K562 (cell line): Measurements from ENCODE around the gene SLC22A1. TPM values are rescaled to one million over a fixed set of nuclear protein-coding genes. Genes with fewer than 3 reads are reported as not detected.
A peak's percentile ranks its signal among the peaks of the same experiment; 100 is the strongest.

Experiments
- ATAC-seq: fragments of 200-7000 bp; cut with Tn5 transposase; 3 replicates; pipeline ENCODE4 v1.9.1; 2020; ENCODE audit warnings: moderate library complexity
- BruUV-seq: library from RNA; stranded (reverse); fragments of 400-500 nt; replicated peaks from 2 replicates; lab custom pipeline; 2021; lab: Mats Ljungman, UMichigan
- CTCF ChIA-PET: fragments of 300-600 bp; formaldehyde crosslinking; extraction: SDS; loops from one replicate; lab custom pipeline; 2021; ENCODE audit warnings: low intra/inter-chr PET ratio; lab: Yijun Ruan, JAX
- POLR2A ChIA-PET: fragments of 300-600, 350-650 bp; sonication (Branson Sonifier 250); formaldehyde crosslinking; extraction: SDS; loops from one replicate; lab custom pipeline; 2021; ENCODE audit warnings: antibody characterized with exemption, inconsistent platforms; lab: Yijun Ruan, JAX
- DNase-seq, 4 experiments: peaks; one replicate each; pipeline versions ENCODE4 v3.0.0 to v3.0.0-alpha.2; 2011 to 2018; ENCODE audit warnings: low spot score in 3 of 4, mixed read lengths in 3 of 4; ENCODE audit errors: extremely low read depth in 1 of 4
- FAIRE-seq: peaks from 2 replicates; lab custom pipeline; 2011; peaks lifted over from hg19 to GRCh38; lab: Jason Lieb, UNC
- H2AFZ ChIP-seq: 2 replicates; pipeline ENCODE4 v1.6.0; 2011; ENCODE audit warnings: low read depth, low read length, control low read depth, inconsistent platforms
- H3K27ac ChIP-seq: fragments of 200-600 bp; 3 replicates; pipeline ENCODE4 v1.8.0; 2011; ENCODE audit warnings: low read depth, mild to moderate bottlenecking, control low read depth, inconsistent platforms, low read length, moderate library complexity, mixed read lengths; ENCODE audit errors: extremely low read depth
- H3K27me3 ChIP-seq, 2 experiments: fragments of 300-600 bp in 1 of 2; 2 replicates in 1 of 2; 3 replicates in 1 of 2; pipeline versions ENCODE4 v1.6.0 to v1.8.0; 2011; ENCODE audit warnings: inconsistent platforms in 2 of 2, low read length in 2 of 2, mild to moderate bottlenecking in 1 of 2, mixed read lengths in 1 of 2, moderate library complexity in 1 of 2; ENCODE audit not compliant: control insufficient read depth in 2 of 2, insufficient read depth in 2 of 2
- H3K36me3 ChIP-seq: fragments of 300-600 bp; 3 replicates; pipeline ENCODE4 v1.8.0; 2011; ENCODE audit warnings: mild to moderate bottlenecking, low read length, inconsistent platforms; ENCODE audit not compliant: control insufficient read depth, insufficient read depth
- H3K4me1 ChIP-seq, 2 experiments: fragments of 200-600 bp in 1 of 2; replicated peaks in 1 of 2; 2 replicates in 1 of 2; 3 replicates in 1 of 2; pipeline versions ENCODE4 v1.5.1 to v1.8.0; 2011; ENCODE audit warnings: inconsistent platforms in 2 of 2, low read length in 2 of 2, mild to moderate bottlenecking in 1 of 2, mixed read lengths in 1 of 2, moderate library complexity in 1 of 2; ENCODE audit not compliant: control insufficient read depth in 2 of 2, insufficient read depth in 2 of 2
- H3K4me2 ChIP-seq: 2 replicates; pipeline ENCODE4 v1.6.1; 2011; ENCODE audit warnings: low read length, control low read depth, inconsistent platforms, mixed read lengths; ENCODE audit not compliant: insufficient read depth
- H3K4me3 ChIP-seq: fragments of 200-600 bp; sonication (generic), shearing (Covaris generic); 2 replicates; pipeline ENCODE4 v1.5.1; 2016; ENCODE audit warnings: control low read depth, inconsistent platforms
- H3K79me2 ChIP-seq: fragments of 200-600 bp; 3 replicates; pipeline ENCODE4 v1.8.0; 2011; ENCODE audit warnings: low read length, inconsistent platforms; ENCODE audit not compliant: control insufficient read depth, insufficient read depth
- H3K9ac ChIP-seq, 2 experiments: 2 replicates each; pipeline versions ENCODE4 v1.6.0 to v1.6.1; 2011; ENCODE audit warnings: low read depth in 2 of 2, low read length in 2 of 2, control low read depth in 1 of 2, inconsistent platforms in 1 of 2, mild to moderate bottlenecking in 1 of 2, mixed read lengths in 1 of 2; ENCODE audit not compliant: insufficient read depth in 1 of 2
- H3K9me1 ChIP-seq: one replicate; pipeline ENCODE4 v1.6.0; 2011; ENCODE audit warnings: inconsistent platforms, mild to moderate bottlenecking, low read length, moderate library complexity; ENCODE audit not compliant: control insufficient read depth, insufficient read depth
- H3K9me3 ChIP-seq: replicated peaks from 2 replicates; pipeline ENCODE4 v1.5.1; 2011; ENCODE audit warnings: low read depth, low read length, inconsistent platforms; ENCODE audit not compliant: control insufficient read depth, insufficient read depth
- H4K20me1 ChIP-seq: replicated peaks from 2 replicates; pipeline ENCODE4 v1.6.1; 2011; ENCODE audit warnings: low read length, inconsistent platforms, mixed read lengths; ENCODE audit not compliant: control insufficient read depth, insufficient read depth
- ATF1 ChIP-seq, 2 experiments: fragments of 450-650 bp in 1 of 2; IDR thresholded peaks; 2 replicates each; pipeline ENCODE4 v1.6.1; 2016; ENCODE audit warnings: missing compliant biosample characterization in 1 of 2, missing genetic modification characterization in 1 of 2
- CGGBP1 ChIP-seq: fragments of 250-450 bp; sonication (Bioruptor Pico); IDR thresholded peaks from 2 replicates; pipeline ENCODE4 v1.9.0; 2021; ENCODE audit warnings: mild to moderate bottlenecking
- CREB5 ChIP-seq: fragments of 250-450 bp; sonication (Bioruptor Pico); IDR thresholded peaks from 2 replicates; pipeline ENCODE4 v1.5.0; 2020; ENCODE audit warnings: mild to moderate bottlenecking
- DMBX1 ChIP-seq: fragments of 250-450 bp; sonication (Bioruptor Pico); IDR thresholded peaks from 2 replicates; pipeline ENCODE4 v1.8.0; 2022; ENCODE audit warnings: inconsistent platforms, mild to moderate bottlenecking, moderate library complexity, borderline replicate concordance
- NFATC3 ChIP-seq: fragments of 450-650 bp; IDR thresholded peaks from 2 replicates; pipeline ENCODE4 v1.6.1; 2017; ENCODE audit warnings: mild to moderate bottlenecking
- OTX1 ChIP-seq: fragments of 450-650 bp; formaldehyde crosslinking; IDR thresholded peaks from 2 replicates; pipeline ENCODE4 v1.4.0; 2022; ENCODE audit warnings: mild to moderate bottlenecking
- POLR2G ChIP-seq: fragments of 200-400 bp; formaldehyde crosslinking; IDR thresholded peaks from 2 replicates; pipeline ENCODE4 v1.6.1; 2017; ENCODE audit warnings: low read depth, mild to moderate bottlenecking, antibody characterized with exemption, low read length, moderate library complexity
- RBM22 ChIP-seq: fragments of 200-400 bp; formaldehyde crosslinking; IDR thresholded peaks from 2 replicates; pipeline ENCODE4 v1.6.1; 2018; ENCODE audit warnings: low read length, low read depth; ENCODE audit not compliant: poor library complexity, severe bottlenecking
- SAFB ChIP-seq: fragments of 200-400 bp; formaldehyde crosslinking; IDR thresholded peaks from 2 replicates; pipeline ENCODE4 v1.6.1; 2017; ENCODE audit warnings: low read depth, low read length, borderline replicate concordance
- SMARCC2 ChIP-seq: fragments of 450-650 bp; IDR thresholded peaks from 2 replicates; pipeline ENCODE4 v1.6.1; 2017; ENCODE audit warnings: antibody characterized with exemption, moderate library complexity, mild to moderate bottlenecking, low read depth
- SREBF2 ChIP-seq: sonication (generic); formaldehyde crosslinking; IDR thresholded peaks from 2 replicates; pipeline ENCODE4 v1.4.0; 2020; ENCODE audit warnings: mild to moderate bottlenecking, missing genetic modification reagents
- SRSF7 ChIP-seq: fragments of 200-400 bp; formaldehyde crosslinking; optimal IDR thresholded peaks from 2 replicates; pipeline ENCODE3; 2017; ENCODE audit warnings: mild to moderate bottlenecking, low read depth, low read length
- ZNF174 ChIP-seq: fragments of 250-450 bp; sonication (Bioruptor Pico); IDR thresholded peaks from 2 replicates; pipeline ENCODE4 v1.4.0; 2020; ENCODE audit warnings: mild to moderate bottlenecking
- WGBS: fragments of 100-300 bp; shearing (Covaris generic); methylation state at CpG from one replicate; pipeline ENCODE4 v1.1.6; 2016; ENCODE audit warnings: low coverage, mixed read lengths; ENCODE audit not compliant: insufficient coverage; ENCODE audit errors: missing lambda C conversion rate; 5-methylcytosine and 5-hydroxymethylcytosine counted together
- in situ Hi-C: fragments of 300-500 bp; cut with MboI; formaldehyde crosslinking; loops from 4 replicates; pipeline ENCODE4 v1.15.0; 2018; ENCODE audit warnings: inconsistent platforms, mixed read lengths
- intact Hi-C: fragments of 100-400 bp; cut with micrococcal nuclease; formaldehyde crosslinking; loops from 2 replicates; pipeline ENCODE4 v1.14.2; 2022
- polyA plus RNA-seq, 8 experiments: library from polyadenylated mRNA; depleted of rRNA in 4 of 8; stranded (reverse) in 5 of 8; unstranded in 3 of 8; fragments of >200 nt; fragmentation: Nextera tagmentation in 2 of 8; fragmentation: Illumina TruSeq in 1 of 8; extraction: Ambion mirVana in 2 of 8; extraction: Trizol in 1 of 8; gene quantifications; 2 replicates each; pipeline versions ENCODE4 v1.2.1 to v1.2.3, GENCODE V29; 2011 to 2014; ENCODE audit warnings: inconsistent platforms in 1 of 8, missing spikeins in 1 of 8
- total RNA-seq, 7 experiments: library from RNA; depleted of rRNA in 6 of 7; stranded (reverse); fragments of >200 nt in 6 of 7; fragmentation: Illumina TruSeq in 2 of 7; extraction: Trizol in 2 of 7; gene quantifications; 2 replicates each; pipeline versions ENCODE4 v1.2.1 to v1.2.3, GENCODE V29; 2011 to 2021; ENCODE audit warnings: low replicate concordance in 1 of 7

SLC22A1 gene
- total and polyA plus RNA-seq, 9 of the 15 experiments (the other 6 are each of a cell fraction or from before 2014, with no cell fraction given): 0.11 to 0.60 (median 0.26) TPM; not detected in 4

GRCh38 chr6:160084198-160084776 lies 37.3 kb upstream of the SLC22A1 start:
- FAIRE-seq: no peak
- no peak for DNase-seq
- no TSS peak for BruUV-seq
- H2AFZ ChIP-seq: no peak overlapping the region
- no peak overlapping the region for H3K4me2 ChIP-seq
- no peaks in the 10 kb centered on the region for H3K27me3 ChIP-seq
- H3K27ac ChIP-seq: no peak overlapping the region
- no peaks in the 10 kb centered on the region for H3K4me1 ChIP-seq
- 92% methylated on average over 18 of the region's 18 CpGs for WGBS
- ChIA-PET CTCF (no interaction called here), POLR2A (no interaction called here)
- TF ChIP-seq CGGBP1 (CRISPR knock-in tag): no peak
- peak; percentile 18; the same call in 1 of the 2 replicates for TF ChIP-seq POLR2G
- TF ChIP-seq OTX1 (CRISPR knock-in tag): no peak
- TF ChIP-seq ATF1 (CRISPR knock-in tag; IDR thresholded peaks at IDR 0.05): no peak
- no peak for TF ChIP-seq ATF1 (tag; IDR thresholded peaks at IDR 0.05)
- TF ChIP-seq RBM22: no peak
- ATAC-seq: no peak
- H4K20me1 ChIP-seq: peaks cover 4% of the 10 kb centered on the region; the same call in 1 of the 2 replicates
- in situ Hi-C loops: no loop called here
- intact Hi-C loops: no loop called here
- H3K79me2 ChIP-seq: no peaks in the 10 kb centered on the region
- H3K36me3 ChIP-seq: peaks cover 94% of the 10 kb centered on the region
- H3K9me3 ChIP-seq: no peaks in the 10 kb centered on the region
- no peak overlapping the region for H3K9ac ChIP-seq
- no peak overlapping the region for H3K4me3 ChIP-seq
- no peaks in the 10 kb centered on the region for H3K9me1 ChIP-seq

- Histone ChIP-seq H3K27ac (no peak overlapping the region), H3K4me2 (no peak overlapping the region), H3K9me1 (no peaks in the 10 kb centered on the region), H3K27me3 (no peaks in the 10 kb centered on the region), H3K36me3 (peaks cover 94% of the 10 kb centered on the region), H3K4me1 (no peaks in the 10 kb centered on the region), H3K79me2 (no peaks in the 10 kb centered on the region), H4K20me1 (peaks cover 4% of the 10 kb centered on the region; the same call in 1 of the 2 replicates), H3K9me3 (no peaks in the 10 kb centered on the region), H3K9ac (no peak overlapping the region), H3K4me3 (no peak overlapping the region), H2AFZ (no peak overlapping the region)
- ATAC-seq: no peak
- POLR2A ChIA-PET: no interaction called here
- CTCF ChIA-PET: no interaction called here
- no TSS peak for BruUV-seq
- no peak for FAIRE-seq
- in situ Hi-C loops (no loop called here), intact Hi-C loops (loop anchor here (5.0 kb wide), 1 partner anchor 372 kb away; no protein-coding TSS in a partner anchor)
- 84% methylated on average over 5 of the region's 5 CpGs for WGBS
- DNase-seq: no peak
- no peak for TF ChIP-seq SMARCC2
- no peak for TF ChIP-seq SREBF2 (CRISPR knock-in tag)
- TF ChIP-seq CREB5 (CRISPR knock-in tag): no peak
- no peak for TF ChIP-seq SRSF7
- TF ChIP-seq DMBX1: no peak
- TF ChIP-seq SAFB: no peak
- no peak for TF ChIP-seq ZNF174 (CRISPR knock-in tag)
- no peak for TF ChIP-seq NFATC3
- TF ChIP-seq RBM22: no peak
Observed at GRCh38 chr6:160085226-160085625, 36.4 kb upstream of the SLC22A1 start.
